H1 (cell line): Measurements from ENCODE around the gene ZFAND6. TPM values are rescaled to one million over a fixed set of nuclear protein-coding genes. Genes with fewer than 3 reads are reported as not detected.

ENCODE experiments used
- ATF3 ChIP-seq: IDR thresholded peaks from 2 replicates; pipeline ENCODE4 v1.6.1; 2011; ENCODE audit warnings: low read depth, mild to moderate bottlenecking, low read length; ENCODE audit not compliant: insufficient read depth
- CBX8 ChIP-seq: fragments of 300-800, 300-1000 bp; sonication (generic); IDR thresholded peaks from 2 replicates; pipeline ENCODE4 v1.7.1; 2016; ENCODE audit warnings: low read depth, low read length, borderline replicate concordance
- CHD1 ChIP-seq: IDR thresholded peaks from 2 replicates; pipeline ENCODE4 v1.6.1; 2012; ENCODE audit warnings: low read depth, low read length, improper control_type of control experiment
- CHD2 ChIP-seq: IDR thresholded peaks from 2 replicates; pipeline ENCODE4 v1.6.1; 2012; ENCODE audit warnings: low read length, improper control_type of control experiment
- CHD7 ChIP-seq: fragments of 300-600 bp; sonication (generic); IDR thresholded peaks from 2 replicates; pipeline ENCODE4 v1.7.1; 2012; ENCODE audit warnings: low read length, moderate library complexity, mild to moderate bottlenecking, inconsistent platforms; ENCODE audit not compliant: insufficient replicate concordance
- RNF2 ChIP-seq: fragments of 200-900, 300-1000 bp; sonication (generic); IDR thresholded peaks from 2 replicates; pipeline ENCODE4 v1.7.1; 2016; ENCODE audit warnings: borderline replicate concordance, low read depth, mild to moderate bottlenecking, antibody characterized with exemption, low read length; ENCODE audit not compliant: poor library complexity, severe bottlenecking; ENCODE audit errors: missing control alignments
- SIN3A ChIP-seq, 2 experiments: IDR thresholded peaks in 1 of 2; conservative IDR thresholded peaks in 1 of 2; 2 replicates each; pipeline ENCODE4 v1.6.1; 2011 to 2012; ENCODE audit warnings: low read length in 2 of 2, improper control_type of control experiment in 1 of 2, low read depth in 1 of 2, mild to moderate bottlenecking in 1 of 2
- TAF1 ChIP-seq: IDR thresholded peaks from 2 replicates; pipeline ENCODE4 v1.6.1; 2011; ENCODE audit warnings: mild to moderate bottlenecking, low read depth, low read length
- TBP ChIP-seq: IDR thresholded peaks from 2 replicates; pipeline ENCODE4 v1.6.1; 2011; ENCODE audit warnings: low read depth, low read length, improper control_type of control experiment
- polyA plus RNA-seq, 7 experiments: library from polyadenylated mRNA; depleted of rRNA in 3 of 7; stranded (reverse) in 5 of 7; unstranded in 2 of 7; fragments of >200 nt in 5 of 7; fragments of 200-250 nt in 2 of 7; gene quantifications; 1 replicate in 5 of 7; 2 replicates in 1 of 7; 4 replicates in 1 of 7; pipeline versions ENCODE4 v1.2.1 to v1.2.3, GENCODE V29; 2011 to 2013; ENCODE audit warnings: missing spikeins in 2 of 7, mixed read lengths in 2 of 7
- total RNA-seq: library from RNA; stranded (reverse); fragmentation: NEBNext Ultra II Directional; extraction: Animal tissue kit (Norgen Biotek cat#: 25700); gene quantifications from 2 replicates; pipeline ENCODE4 v1.2.1, GENCODE V29; 2021

The ZFAND6 gene
- total and polyA plus RNA-seq, 2 of the 8 experiments (the other 6 are each of a cell fraction or from before 2014, with no cell fraction given): 136 to 237 TPM

DNA sequence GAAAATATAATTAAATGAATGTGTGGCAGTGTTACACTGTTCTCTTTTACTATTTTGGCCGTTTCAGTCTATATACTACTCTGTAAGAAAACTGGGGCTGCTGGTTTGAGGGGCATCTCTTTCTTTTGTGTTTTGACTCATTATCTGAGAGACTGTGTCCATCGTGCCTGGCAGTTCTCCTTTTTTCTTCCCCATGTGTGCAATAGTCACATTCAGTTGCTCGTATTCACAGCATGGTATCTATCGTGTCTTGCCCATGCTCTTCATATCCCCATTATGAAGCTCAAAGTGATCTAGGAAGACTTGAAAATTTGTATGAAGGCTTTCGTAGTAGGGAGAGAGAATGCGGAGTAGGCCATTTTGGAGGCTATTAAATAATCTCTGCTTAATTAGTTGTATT is 63.6 kb downstream of the ZFAND6 start (continued):
- TF ChIP-seq CHD7 (no peak), TAF1 (no peak), CHD1 (no peak), TBP (no peak), CBX8 (no peak), RNF2 (no peak), SIN3A (conservative IDR thresholded peaks at IDR 0.05 in 1 of 2, IDR thresholded peaks at IDR 0.05 in 1 of 2; ENCODE audit: low read depth in 1 of 2, low read length in 2 of 2) (no peak), CHD2 (no peak), ATF3 (no peak)
